GM21619 (cell line): ENCODE data around the gene DCP1A.
"Not testable (repeated sequence)": the region's sequence is repeated elsewhere in the genome, so short reads cannot be mapped to it uniquely, and the experiment has no call there.

Experiments used
- ATAC-seq: cut with Tn5 transposase; IDR thresholded peaks from one replicate; pipeline ENCODE4 v1.9.1; 2021; ENCODE audit not compliant: unreplicated experiment

DCP1A gene

DNA sequence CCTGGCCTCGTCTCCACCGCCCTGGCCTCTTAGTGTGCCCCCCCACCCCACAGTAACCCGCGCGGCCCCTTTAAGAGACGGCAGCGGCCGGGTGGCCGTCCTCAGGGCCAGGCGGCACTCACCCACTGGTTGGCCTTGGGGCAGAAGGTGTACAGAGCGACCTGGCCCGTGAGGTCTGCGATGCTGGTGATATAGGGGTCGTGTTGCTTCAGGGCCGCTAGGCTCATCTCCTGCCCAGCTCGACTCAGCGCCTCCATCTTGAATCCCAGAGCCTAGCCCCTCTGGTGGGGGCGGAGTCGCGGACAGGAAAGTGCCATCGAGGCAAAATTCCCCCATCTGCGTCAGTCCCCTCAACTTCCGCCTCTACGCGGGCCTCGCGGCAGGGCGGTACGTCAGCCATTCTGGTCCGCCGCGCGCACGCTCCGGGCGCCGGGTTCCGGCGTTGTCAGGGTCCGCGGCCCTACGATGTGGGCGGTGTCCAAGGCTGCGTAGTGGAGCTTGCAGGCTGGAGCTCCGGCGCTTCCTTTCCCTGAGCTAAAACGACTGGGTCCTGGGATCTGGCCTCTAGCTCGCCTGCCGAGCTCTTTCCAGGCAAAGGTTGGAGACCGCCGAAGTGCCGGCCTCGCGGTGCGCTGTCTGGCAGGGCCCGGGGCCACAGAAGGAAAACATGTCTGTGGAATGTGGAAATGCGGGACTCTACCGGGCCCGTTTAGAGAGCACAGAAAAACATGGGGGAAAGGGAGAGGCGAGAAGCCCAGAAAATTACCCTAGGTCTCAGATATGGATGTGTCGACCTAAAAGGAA, at the start of gene DCP1A:
TSS of gene DCP1A (minus strand) at position 283 of the 804 bp plus-strand sequence. CDS start at position 257, 26 bp downstream.
- peak; percentile 94 for ATAC-seq

DNA sequence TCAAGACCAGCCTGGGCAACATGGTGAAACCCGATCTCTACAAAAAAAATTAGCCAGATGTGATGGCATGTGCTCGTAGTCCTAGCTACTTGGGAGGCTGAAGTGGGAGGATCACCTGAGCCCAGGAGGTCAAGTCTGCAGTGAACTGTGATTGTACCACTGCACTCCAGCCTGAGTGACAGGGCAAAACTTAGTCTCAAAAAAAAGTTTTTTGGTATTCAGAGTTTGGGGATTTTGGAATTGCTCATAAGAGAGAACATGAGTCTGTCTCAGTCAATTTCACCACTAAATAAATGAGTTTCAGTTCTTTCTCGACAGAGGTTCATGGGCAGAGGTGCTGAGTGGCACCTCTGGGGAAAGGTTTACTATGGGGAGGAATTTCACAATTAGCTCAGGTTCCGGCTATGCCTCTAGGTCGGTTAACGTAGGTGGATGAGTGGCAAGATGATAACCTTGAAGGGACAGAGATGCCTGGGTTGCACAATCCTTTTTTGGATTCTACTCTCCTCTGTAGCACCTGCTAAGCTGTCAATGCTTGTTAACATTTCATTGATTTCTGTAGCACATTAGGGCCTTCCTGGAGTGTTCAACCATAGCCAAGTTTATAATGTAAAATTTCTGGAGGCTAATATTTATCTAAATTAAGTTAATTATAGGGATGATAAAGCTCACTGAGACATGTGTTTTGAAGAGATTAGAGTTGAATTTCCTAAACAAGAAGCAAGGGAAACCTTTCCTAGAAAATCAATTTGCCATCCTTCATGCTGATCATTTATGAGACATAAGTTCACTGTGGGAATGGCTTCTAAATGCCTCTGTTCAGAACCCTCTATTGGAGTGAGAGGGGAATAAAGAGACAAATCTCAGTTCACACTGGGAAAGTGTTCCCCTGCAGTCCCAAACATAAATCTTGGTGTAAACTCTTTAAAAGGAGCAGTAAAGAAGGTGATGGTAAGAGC, 37.4 kb upstream of the DCP1A start:
- peak; percentile 85 for ATAC-seq

DNA sequence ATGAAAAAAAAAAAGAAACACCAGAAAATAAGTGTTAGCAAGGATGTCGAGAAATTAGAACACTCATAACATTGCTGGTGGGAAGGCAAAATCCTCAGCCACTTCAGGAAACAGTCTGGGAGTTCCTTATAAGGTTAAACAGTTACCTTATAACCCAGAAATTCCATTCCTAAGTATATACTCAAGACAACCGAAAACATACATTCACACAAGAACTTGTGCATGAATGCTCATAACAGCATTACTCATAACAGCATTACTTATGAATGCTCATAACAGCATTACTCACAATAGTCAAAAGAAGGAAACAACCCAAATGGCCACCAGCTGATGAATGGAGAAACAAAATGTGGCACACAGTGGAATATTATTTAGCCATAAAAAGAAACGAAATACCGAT, 34.8 kb upstream of the DCP1A start:
- no peak for ATAC-seq

DNA sequence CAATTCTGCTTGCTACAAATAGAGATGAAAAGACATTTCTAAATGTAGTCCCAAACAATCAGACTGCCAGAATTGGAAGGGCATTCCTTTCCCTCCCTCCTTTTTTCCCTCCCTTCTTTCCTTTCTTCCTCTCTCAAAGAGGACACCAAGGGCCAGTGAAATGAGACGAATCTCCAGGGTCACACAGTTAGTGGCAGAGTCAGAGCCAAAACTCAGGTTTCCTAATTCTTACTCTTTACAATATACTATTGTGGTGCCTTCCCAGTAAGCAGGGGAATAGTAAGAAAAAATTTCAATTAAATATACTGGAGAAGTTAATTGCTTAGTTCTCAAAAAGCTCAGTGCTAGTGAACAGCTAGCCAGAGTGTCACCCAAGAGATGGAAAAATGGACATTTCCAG, 33.0 kb upstream of the DCP1A start:
- no peak for ATAC-seq

DNA sequence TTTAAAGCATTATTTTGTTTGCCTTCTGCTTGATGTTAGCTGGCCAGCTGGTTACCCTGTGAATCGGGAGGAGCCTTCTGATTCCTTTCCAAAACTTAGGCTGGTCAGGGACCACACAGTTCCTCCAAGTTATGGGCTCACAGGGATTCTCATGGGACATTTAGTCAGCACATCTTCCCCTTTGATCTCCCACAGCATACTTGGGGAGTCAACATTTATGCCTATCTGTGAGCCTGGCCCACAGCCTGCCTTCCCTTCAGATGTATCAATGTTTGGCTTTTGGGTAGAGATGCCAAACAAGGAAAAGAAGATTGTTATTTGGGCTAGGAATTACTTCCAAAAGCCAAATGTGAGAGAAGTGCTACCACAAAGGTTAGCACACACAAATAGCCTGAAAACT, 32.6 kb upstream of the DCP1A start:
- no peak for ATAC-seq

DNA sequence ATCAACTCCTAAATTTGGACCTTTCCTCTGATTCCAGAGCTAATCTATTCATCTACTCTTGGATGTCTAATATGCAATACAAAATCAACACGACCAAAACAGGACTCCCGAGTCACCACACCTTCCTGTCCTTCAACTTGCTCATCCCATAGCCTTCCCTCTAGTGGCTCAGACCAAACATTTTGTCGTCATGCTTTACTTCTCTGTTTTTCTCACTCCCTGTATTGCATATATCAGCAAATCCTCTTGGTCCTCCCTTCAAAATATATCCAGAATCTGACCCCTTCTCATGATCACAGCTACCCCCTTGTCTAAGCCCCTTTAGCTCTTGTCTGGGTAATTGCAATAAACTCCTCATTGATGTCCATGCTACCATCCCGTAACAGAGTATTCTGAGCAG, 30.5 kb upstream of the DCP1A start:
- ATAC-seq: no peak

DNA sequence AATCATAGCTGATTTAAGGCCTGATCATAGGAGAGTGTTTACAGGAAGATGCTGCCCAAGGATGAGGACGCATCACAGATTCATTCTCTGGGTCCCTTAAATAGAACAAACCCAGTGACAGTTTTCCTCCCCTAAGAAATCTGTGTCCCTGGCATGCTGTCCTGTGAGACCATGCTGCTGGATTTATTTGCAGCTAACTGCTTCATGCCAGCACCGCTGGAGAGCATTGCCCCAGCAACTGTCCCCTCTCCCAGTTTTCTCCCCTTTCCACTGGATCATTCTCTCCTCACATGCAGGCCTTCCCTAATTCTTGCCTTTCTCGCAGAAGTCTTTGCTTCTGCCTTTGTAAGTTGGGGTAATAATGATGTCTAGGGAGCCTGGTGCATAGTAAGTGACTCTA, 29.3 kb upstream of the DCP1A start:
- ATAC-seq: no peak

DNA sequence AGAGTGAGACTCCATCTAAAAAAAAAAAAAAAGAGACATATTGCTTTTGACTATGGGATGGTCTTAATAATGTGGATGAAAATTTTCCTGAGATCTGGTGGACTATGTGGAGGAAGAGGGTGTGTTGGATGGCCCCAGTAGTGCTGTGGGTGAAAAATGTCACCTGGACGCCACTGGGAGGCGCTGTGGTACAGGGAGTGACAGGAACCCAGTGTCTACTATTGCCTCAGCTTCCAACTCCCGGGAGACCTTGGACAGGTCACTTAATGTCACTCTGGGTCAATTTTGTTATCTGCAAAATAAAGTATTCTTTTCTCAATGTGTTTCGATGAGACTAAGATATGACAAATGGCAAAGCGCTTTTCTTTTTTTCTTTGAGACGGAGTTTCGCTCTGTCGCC, 27.7 kb upstream of the DCP1A start:
- peak; percentile 75 for ATAC-seq

DNA sequence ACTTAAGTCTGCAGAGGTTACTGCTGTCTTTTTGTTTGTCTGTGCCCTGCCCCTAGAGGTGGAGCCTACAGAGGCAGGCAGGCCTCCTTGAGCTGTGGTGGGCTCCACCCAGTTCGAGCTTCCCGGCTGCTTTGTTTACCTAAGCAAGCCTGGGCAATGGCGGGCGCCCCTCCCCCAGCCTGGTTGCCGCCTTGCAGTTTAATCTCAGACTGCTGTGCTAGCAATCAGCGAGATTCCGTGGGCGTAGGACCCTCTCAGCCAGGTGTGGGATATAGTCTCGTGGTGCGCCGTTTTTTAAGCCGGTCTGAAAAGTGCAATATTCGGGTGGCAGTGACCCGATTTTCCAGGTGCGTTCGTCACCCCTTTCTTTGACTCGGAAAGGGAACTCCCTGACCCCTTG, 23.4 kb upstream of the DCP1A start:
- not testable (repeated sequence) for ATAC-seq

DNA sequence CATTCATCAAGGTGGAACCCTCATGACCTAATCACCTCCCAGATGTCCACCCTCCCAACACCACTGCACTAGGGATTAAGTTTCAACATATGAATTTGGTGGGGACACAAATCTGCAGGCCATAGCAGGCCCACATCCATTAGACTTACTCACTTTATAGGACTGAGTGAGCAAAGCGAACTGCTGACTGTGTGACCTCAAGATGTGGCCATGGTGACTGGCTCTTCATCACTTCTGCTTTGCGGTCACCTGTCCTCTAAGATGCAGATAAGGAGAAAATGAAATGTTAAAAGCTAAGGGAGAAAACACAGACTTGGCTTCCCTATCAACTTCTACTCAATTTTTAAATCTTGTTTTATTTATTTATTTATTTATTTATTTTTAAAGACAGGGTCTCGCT, 14.5 kb upstream of the DCP1A start:
- ATAC-seq: no peak

DNA sequence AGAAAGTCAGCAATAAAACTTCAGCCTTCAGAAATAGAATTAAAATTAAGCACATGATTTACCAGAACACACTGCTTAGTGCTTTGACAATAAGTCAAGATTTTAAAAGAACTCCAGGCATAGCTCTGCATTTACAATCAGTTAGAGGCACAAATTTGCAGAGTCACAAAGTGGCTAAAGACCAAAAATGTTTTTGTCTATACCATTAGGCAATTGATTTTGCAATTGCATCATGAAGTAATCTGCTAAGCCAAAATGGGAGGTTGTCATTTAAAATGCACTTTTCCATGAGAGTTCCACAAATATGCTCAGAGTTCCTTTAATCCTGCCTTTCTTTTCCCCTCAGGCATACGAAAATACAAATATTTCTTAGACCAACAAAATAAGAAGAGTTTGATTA, 10.1 kb upstream of the DCP1A start:
- no peak for ATAC-seq

DNA sequence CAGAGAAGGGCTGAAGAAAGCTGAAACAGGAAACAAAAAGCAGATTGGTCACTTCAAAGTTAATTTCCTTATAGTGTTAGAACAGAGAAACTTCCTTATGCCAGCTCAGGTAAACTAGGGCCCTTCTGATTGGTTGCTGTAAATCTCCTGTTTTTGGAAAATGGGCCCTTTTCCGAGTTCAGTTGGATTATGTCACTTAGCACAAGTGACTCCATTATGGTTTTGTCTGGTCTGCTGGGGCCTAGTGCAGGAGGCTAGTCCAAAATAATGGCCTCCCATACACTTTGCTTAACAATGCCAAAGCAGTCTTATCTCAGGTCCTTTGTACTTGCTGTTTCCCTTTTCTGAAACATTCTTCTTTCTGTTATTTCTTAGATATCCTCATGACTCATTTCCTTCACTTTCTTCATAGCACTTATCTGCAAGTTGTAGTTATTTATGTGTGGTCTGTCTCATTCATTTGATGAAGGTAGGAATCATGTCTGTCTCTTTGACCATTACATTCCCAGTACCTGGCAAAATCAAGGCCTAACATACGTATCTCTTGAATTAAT, 7.7 kb upstream of the DCP1A start:
- no peak for ATAC-seq

DNA sequence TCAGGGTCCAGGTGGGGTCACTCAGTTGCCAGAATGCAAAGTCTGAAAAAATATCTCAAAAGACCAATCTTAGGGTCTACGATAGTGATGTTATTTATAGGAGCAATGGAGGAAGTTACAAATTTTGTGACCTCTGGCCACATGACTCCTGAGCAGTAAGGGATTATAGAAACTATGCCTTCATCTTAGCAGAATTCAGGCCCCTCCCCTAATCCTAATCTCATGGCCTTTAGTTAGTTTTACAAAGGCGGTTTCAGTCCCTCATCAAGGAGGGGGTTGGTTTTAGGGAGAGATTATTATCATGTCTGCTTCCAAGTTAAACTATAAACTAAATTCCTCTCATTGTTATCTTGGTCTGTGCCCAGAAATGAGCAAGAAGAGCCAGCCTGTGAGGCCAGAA, 5.9 kb upstream of the DCP1A start:
- no peak for ATAC-seq

DNA sequence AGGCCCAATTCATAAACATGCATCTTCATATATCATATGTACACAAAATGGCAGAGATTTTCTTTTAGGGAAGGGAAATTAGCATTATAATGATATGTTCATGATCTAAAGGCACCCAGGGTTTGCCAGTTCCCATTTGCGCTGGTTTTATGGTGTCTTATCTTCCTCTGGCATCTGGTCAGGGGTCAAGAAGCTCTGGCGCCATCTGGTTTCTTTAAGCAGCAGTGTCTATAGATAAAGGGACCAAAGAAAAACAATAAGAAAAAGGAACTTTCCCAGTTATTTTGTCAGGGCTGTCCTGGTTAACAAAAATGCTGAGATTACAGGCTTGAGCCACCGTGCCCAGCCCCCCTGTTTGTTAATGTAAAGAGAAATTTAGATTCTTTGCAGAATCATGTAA, 3.3 kb upstream of the DCP1A start:
- ATAC-seq: no peak

DNA sequence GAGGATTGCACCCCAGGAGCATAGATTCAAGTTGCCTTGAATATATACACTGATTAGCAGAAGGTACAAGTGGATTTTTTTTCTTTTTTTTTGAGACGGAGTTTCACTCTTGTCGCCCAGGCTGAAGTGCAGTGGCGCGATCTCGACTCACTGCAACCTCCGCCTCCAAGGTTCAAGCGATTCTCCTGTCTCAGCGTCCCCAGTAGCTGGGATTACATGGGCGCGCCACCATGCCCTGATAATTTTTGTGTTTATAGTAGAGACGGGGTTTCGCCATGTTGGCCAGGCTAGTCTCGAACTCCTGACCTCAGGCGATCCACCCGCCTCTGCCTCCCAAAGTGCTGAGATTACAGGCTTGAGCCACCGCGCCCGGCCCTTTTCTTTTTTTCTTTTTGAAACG, 775 bp upstream of the DCP1A start:
- ATAC-seq: not testable (repeated sequence)

DNA sequence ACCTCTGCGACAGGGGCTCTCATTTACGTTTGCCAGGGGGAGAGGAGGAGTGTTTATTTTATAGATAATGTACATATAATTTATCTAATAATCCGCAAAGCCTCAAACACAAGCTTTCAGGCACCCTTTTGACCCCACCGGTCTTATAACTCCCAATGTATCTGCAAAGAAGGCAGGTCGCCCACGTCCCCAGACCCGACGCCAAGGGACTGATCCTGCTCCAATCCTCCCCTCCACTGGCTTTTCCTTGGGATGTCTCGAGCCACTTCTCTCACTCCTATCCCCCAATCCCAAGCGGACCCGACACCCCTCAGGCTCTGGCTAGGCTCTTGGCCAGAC, 452 bp downstream of the DCP1A start:
- peak; percentile 5 for ATAC-seq

DNA sequence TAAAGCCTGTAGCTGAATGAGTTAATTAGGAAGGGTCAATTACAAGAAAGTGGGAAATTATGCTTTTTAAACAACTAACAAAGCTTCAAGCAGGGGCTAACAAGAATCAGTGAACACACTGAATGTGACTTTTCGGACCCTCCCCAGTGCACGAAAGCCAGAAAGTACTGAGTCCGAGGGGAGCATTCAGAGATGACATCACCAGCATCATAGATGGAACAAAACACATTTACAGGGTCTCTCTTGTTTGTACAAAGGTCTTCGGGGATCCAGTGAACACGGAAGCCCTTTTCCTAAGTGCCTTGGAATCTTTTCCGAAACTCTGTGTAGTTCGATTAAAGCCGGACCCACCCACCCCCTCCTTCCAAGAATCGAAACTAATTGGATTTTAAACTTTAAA, 829 bp downstream of the DCP1A start:
- no peak for ATAC-seq

DNA sequence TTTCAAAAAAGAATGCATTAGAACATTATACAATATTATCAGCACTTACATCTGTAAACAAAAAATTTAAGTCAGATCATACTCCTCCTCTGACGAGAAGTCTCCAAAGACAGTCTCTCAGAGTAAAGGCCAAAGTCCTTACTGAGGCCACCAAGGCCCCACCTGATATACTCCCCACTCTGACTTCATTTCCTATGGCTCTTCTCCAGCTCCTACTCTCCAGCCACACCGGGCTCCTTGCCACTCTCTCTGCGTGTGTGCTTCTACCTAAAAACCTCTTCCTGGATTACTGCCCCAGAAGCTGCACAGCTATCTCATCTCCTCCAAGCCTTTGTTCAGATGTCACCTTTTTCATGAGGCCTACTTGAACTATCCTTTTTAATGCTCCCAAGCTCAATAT, 5.0 kb downstream of the DCP1A start:
- ATAC-seq: no peak

DNA sequence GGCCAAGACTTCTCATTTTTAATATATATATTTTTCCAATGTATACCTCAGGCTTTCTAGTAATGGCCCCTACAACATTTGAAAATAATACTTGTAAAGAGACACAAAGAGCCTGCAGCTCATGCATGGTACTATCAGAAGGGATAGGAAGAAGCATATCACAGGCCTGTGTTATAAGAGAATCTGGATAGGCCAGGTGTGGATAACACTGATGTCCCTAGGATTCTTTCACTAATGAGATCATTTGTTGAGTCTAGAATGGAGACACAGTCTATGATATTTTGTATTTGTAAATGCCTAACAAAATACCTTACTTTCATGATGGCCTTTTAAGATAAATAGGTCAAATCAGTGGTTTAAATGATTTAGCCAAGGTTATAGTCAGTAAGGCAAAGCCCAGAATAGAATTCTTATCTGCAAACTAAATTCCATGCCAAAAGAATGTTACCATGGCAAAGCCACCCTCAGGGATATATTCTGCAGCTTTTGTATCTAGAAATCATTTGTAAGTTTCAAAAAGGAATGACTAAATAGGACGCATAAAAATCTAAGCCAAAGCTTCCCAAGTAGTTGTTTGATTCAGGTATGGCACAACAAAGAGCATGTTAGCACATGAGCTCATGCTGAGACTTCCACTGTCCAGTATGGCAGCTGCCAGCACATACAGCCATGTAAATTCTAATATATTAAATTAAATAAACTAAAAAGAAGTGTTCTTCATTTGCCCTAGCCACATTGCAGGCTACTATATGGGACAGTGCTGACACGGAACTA, 10.0 kb downstream of the DCP1A start:
- no peak for ATAC-seq

DNA sequence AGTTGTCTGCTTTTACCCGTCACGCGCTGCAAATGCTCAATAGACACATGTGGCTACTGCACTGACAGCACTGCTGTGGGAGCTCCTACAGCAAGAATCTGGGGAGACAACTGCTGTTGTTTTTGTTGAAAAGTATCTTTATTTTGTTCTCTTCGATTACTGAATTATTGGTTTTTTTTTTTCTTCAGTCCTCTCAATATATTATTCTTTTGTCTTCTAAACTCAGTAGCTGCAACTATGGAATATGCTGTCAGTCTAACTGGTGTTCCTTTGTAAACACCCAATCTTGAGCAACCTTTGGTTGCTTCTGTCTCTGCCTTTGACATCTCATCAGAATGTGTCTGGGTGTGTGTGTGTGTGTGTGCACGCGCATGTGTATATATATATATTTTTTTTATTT, 12.6 kb downstream of the DCP1A start:
- ATAC-seq: no peak

DNA sequence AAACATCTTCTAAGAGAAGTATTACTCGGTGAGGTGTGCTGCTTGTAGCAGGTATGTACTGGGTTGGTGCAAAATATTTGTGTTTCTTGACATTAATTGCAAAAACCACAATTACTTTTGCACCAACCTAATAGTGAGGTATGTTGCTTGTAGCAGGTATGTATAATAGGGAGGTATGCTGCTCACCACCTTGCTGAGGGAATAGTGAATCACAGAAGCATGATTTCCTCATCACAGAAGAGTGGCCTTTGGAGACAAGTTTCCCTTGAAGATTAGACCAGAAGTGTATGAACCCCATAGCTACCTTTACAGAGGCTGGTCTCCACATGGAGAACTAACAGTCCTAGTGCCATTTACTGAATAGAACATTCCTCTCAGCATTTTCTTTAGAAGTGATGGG, 15.5 kb downstream of the DCP1A start:
- no peak for ATAC-seq
